HCT116 (cell line): Measurements from ENCODE around the gene FRY. TPM values are rescaled to one million over a fixed set of nuclear protein-coding genes. Genes with fewer than 3 reads are reported as not detected.

Experiments
- ATAC-seq: fragments of 200-7000 bp; cut with Tn5 transposase; 2 replicates; pipeline ENCODE4 v1.9.1; 2020; ENCODE audit warnings: mild to moderate bottlenecking, moderate library complexity
- BruUV-seq: library from RNA; stranded (reverse); fragments of 400-500 nt; replicated peaks from 2 replicates; lab custom pipeline; 2021; lab: Mats Ljungman, UMichigan
- CTCF ChIA-PET: fragments of 300-600 bp; sonication (Branson Sonifier 250); formaldehyde crosslinking; loops from one replicate; lab custom pipeline; 2021; ENCODE audit warnings: antibody characterized with exemption; lab: Charles Lee
- POLR2A ChIA-PET: fragments of 300-600, 350-600 bp; sonication (Branson Sonifier 250); formaldehyde crosslinking; loops from one replicate; lab custom pipeline; 2021; ENCODE audit warnings: antibody characterized with exemption; lab: Charles Lee
- RAD21 ChIA-PET, 2 experiments: fragments of 300-600 bp; sonication (Branson Sonifier 250); formaldehyde crosslinking; loops; one replicate each; lab custom pipeline; 2023; ENCODE audit warnings: low total read pairs in 2 of 2; ENCODE audit not compliant: uncharacterized antibody in 2 of 2, unreplicated experiment in 2 of 2, low non-redundant PET in 1 of 2; lab: Charles Lee
- DNase-seq: peaks from one replicate; pipeline ENCODE4 v3.0.0-alpha.2; 2010; ENCODE audit warnings: low read depth, low spot score
- H2AFZ ChIP-seq: fragments of 200-600 bp; shearing (Covaris generic), sonication (generic); 2 replicates; pipeline ENCODE4 v1.6.1; 2017; ENCODE audit warnings: low read depth, mixed run types, mixed read lengths, antibody characterized with exemption, low read length; ENCODE audit not compliant: poor library complexity, severe bottlenecking
- H3K27ac ChIP-seq: 2 replicates; pipeline ENCODE4 v1.5.1; 2012; ENCODE audit warnings: low read depth, low read length
- H3K27me3 ChIP-seq: fragments of 200-600 bp; sonication (generic); 2 replicates; pipeline ENCODE4 v1.6.1; 2016; ENCODE audit warnings: mixed run types, low read length, mixed read lengths; ENCODE audit not compliant: insufficient read depth
- H3K36me3 ChIP-seq, 2 experiments: fragments of 200-500 bp in 1 of 2; fragments of 200-600 bp in 1 of 2; sonication (Bioruptor generic) in 1 of 2; sonication (generic) in 1 of 2; 2 replicates each; pipeline versions ENCODE4 v1.5.1 to v1.6.1; 2014 to 2016; ENCODE audit warnings: low read length in 2 of 2, inconsistent platforms in 1 of 2, mixed read lengths in 1 of 2, mixed run types in 1 of 2; ENCODE audit not compliant: insufficient read depth in 2 of 2, control insufficient read depth in 1 of 2
- H3K4me1 ChIP-seq, 2 experiments: fragments of 200-600 bp in 1 of 2; sonication (generic) in 1 of 2; 2 replicates each; pipeline versions ENCODE4 v1.5.1 to v1.6.1; 2012 to 2017; ENCODE audit warnings: low read length in 2 of 2, inconsistent platforms in 1 of 2, mild to moderate bottlenecking in 1 of 2, mixed read lengths in 1 of 2, mixed run types in 1 of 2, moderate library complexity in 1 of 2; ENCODE audit not compliant: insufficient read depth in 2 of 2, control insufficient read depth in 1 of 2
- H3K4me2 ChIP-seq: fragments of 200-600 bp; sonication (generic); 2 replicates; pipeline ENCODE4 v1.6.1; 2017; ENCODE audit warnings: mixed run types, low read length, mixed read lengths
- H3K4me3 ChIP-seq, 2 experiments: fragments of 200-600 bp in 1 of 2; sonication (generic) in 1 of 2; replicated peaks in 1 of 2; 2 replicates each; pipeline ENCODE4 v1.5.1; 2011 to 2016; ENCODE audit warnings: low read length in 2 of 2, control low read depth in 1 of 2, low read depth in 1 of 2, mild to moderate bottlenecking in 1 of 2, mixed read lengths in 1 of 2, mixed run types in 1 of 2
- H3K79me2 ChIP-seq: fragments of 200-600 bp; sonication (generic); 2 replicates; pipeline ENCODE4 v1.6.1; 2017; ENCODE audit warnings: mild to moderate bottlenecking, mixed run types, low read length, moderate library complexity, mixed read lengths; ENCODE audit not compliant: insufficient read depth
- H3K9ac ChIP-seq: fragments of 200-600 bp; sonication (generic); 2 replicates; pipeline ENCODE4 v1.6.1; 2016; ENCODE audit warnings: low read length, mixed read lengths
- H3K9me2 ChIP-seq: fragments of 200-600 bp; sonication (generic), shearing (Covaris generic); 2 replicates; pipeline ENCODE4 v1.6.1; 2017; ENCODE audit warnings: mixed run types, mild to moderate bottlenecking, moderate library complexity; ENCODE audit not compliant: insufficient read depth
- H3K9me3 ChIP-seq, 2 experiments: fragments of 200-500 bp in 1 of 2; fragments of 200-600 bp in 1 of 2; sonication (Bioruptor generic) in 1 of 2; sonication (generic) in 1 of 2; 2 replicates each; pipeline ENCODE4 v1.6.1; 2014 to 2017; ENCODE audit warnings: low read length in 2 of 2, mixed read lengths in 2 of 2, inconsistent platforms in 1 of 2, low read depth in 1 of 2, mild to moderate bottlenecking in 1 of 2, mixed run types in 1 of 2, moderate library complexity in 1 of 2; ENCODE audit not compliant: control insufficient read depth in 1 of 2, insufficient read depth in 1 of 2
- H4K20me1 ChIP-seq: fragments of 200-600 bp; sonication (generic), shearing (Covaris generic); 2 replicates; pipeline ENCODE4 v1.6.1; 2017; ENCODE audit warnings: mixed run types, mild to moderate bottlenecking, moderate library complexity; ENCODE audit not compliant: insufficient read depth
- CEBPB ChIP-seq: IDR thresholded peaks from 2 replicates; pipeline ENCODE4 v1.6.1; 2012; ENCODE audit warnings: low read depth
- CTCF ChIP-seq, 3 experiments: fragments of 200-600 bp in 1 of 3; sonication (generic) in 1 of 3; IDR thresholded peaks in 2 of 3; conservative IDR thresholded peaks in 1 of 3; 2 replicates each; pipeline ENCODE4 v1.5.1; 2012 to 2017; ENCODE audit warnings: low read depth in 2 of 3, low read length in 2 of 3, antibody characterized with exemption in 1 of 3, borderline replicate concordance in 1 of 3, control low read depth in 1 of 3, mild to moderate bottlenecking in 1 of 3, mixed read lengths in 1 of 3, mixed run types in 1 of 3, moderate library complexity in 1 of 3; ENCODE audit not compliant: insufficient read depth in 1 of 3
- EZH2 ChIP-seq: fragments of 200-600 bp; sonication (generic); IDR thresholded peaks from 2 replicates; pipeline ENCODE4 v1.6.1; 2017; ENCODE audit warnings: antibody characterized with exemption, mixed run types
- EZH2phosphoT487 ChIP-seq: fragments of 200-600 bp; IDR thresholded peaks from 2 replicates; pipeline ENCODE4 v1.6.1; 2018; ENCODE audit warnings: antibody characterized with exemption, borderline replicate concordance
- JUND ChIP-seq: IDR thresholded peaks from 2 replicates; pipeline ENCODE4 v1.6.1; 2012
- POLR2A ChIP-seq: IDR thresholded peaks from 2 replicates; pipeline ENCODE4 v1.7.0; 2011; ENCODE audit warnings: borderline replicate concordance; ENCODE audit not compliant: insufficient read depth, insufficient read length; ENCODE audit errors: extremely low read depth
- POLR2AphosphoS5 ChIP-seq: IDR thresholded peaks from 2 replicates; pipeline ENCODE4 v1.6.1; 2011; ENCODE audit warnings: mild to moderate bottlenecking, low read depth, low read length, moderate library complexity
- intact Hi-C: fragments of 100-400 bp; cut with micrococcal nuclease; formaldehyde crosslinking; loops from 2 replicates; pipeline ENCODE4 v1.10.0; 2022
- total RNA-seq: library from RNA; stranded (reverse); gene quantifications from one replicate; pipeline ENCODE4 v1.2.1, GENCODE V29; 2021; ENCODE audit not compliant: unreplicated experiment

Gene FRY
- total RNA-seq, 1 experiment from 2014 or later = 1.4 TPM

GRCh38 chr13:32305646-32306045 is 274.1 kb downstream of the FRY start:
- ATAC-seq = no peak
- Histone ChIP-seq H3K9me2 (no peaks in the 10 kb centered on the region), H3K27me3 (peaks cover 13% of the 10 kb centered on the region), H3K4me3 (no peak overlapping the region), H3K9me3 (no peaks in the 10 kb centered on the region), H3K4me1 (peaks cover 0 to 3% of the 10 kb centered on the region in 2 experiments; a peak in 1 of 4 replicates), H4K20me1 (no peaks in the 10 kb centered on the region), H3K27ac (no peak overlapping the region), H3K4me2 (no peak overlapping the region), H3K36me3 (no peaks in the 10 kb centered on the region), H3K79me2 (no peaks in the 10 kb centered on the region), H2AFZ (no peak overlapping the region)
- ChIA-PET POLR2A (no interaction called here), RAD21 (interaction anchor here in 1 of 2 experiments (0.8 kb wide), 1 partner anchor 396 kb away, joined by 3 read pairs; no protein-coding TSS in a partner anchor), CTCF (interaction anchor here (1.4 to 1.5 kb wide), 2 partner anchors 38 to 395 kb away, joined by 3 to 8 read pairs; no protein-coding TSS in a partner anchor)
- no peak for DNase-seq
- intact Hi-C loops = loop anchor here (5.0 kb wide), 1 partner anchor 48 kb away; no protein-coding TSS in a partner anchor
- no peak for TF ChIP-seq EZH2phosphoT487
- TF ChIP-seq POLR2AphosphoS5 = no peak
- TF ChIP-seq CTCF (IDR thresholded peaks at IDR 0.05 in 2 of 3, conservative IDR thresholded peaks at IDR 0.05 in 1 of 3; ENCODE audit: borderline replicate concordance in 1 of 3, insufficient read depth in 1 of 3, low read depth in 2 of 3, low read length in 2 of 3) = no peak
- TF ChIP-seq EZH2 = no peak
- no peak for TF ChIP-seq POLR2A
- no peak for TF ChIP-seq CEBPB
- TF ChIP-seq JUND = no peak
- TF ChIP-seq, all 23 proteins: peak for 0
- no TSS peak for BruUV-seq
- no peak overlapping the region for H3K9ac ChIP-seq
